ENCODE measurements around the gene KDF1.

DNA sequence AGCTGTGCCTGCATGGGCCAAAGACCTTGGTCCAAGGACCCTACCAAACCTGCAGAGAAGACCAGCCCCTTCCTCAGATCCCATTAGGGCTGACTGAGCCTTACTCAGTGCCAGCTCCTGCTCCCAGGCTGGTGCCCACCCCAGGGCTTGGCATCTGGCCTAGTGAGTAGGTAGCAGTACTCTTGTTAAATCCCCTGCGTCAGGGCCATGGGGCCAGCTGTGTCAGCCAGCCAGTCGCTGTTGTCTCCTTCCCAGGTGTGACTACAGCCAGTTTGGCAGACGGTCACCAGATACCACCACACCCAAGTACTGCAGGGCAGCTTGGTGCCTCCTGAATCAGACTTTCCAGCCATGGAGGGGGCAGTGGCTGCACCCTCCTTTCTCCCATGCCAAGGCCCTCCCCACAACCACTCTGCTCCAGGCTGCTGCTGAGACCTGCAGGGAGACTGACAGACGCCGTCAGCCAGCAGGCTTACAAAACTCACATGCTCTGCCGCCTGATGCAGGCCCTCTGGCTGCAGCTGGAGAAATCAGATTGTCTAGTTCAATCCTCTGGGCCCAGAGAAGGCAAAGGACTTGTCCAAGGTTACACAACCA is 49.4 kb upstream of the KDF1 start:
- TF ChIP-seq POLR2AphosphoS5 (IDR thresholded peaks at IDR 0.05; ENCODE audit: low read depth, low read length) (no peak), NRF1 (IDR thresholded peaks at IDR 0.05; ENCODE audit: low read depth, low read length) (no peak), GABPA (IDR thresholded peaks at IDR 0.05; ENCODE audit: low read depth) (no peak), RCOR1 (IDR thresholded peaks at IDR 0.05; ENCODE audit: low read length) (no peak), TCF12 (IDR thresholded peaks at IDR 0.05) (no peak), CHD2 (IDR thresholded peaks at IDR 0.05; ENCODE audit: low read length, partially characterized antibody) (no peak)
- TF ChIP-seq, protein P1, sequence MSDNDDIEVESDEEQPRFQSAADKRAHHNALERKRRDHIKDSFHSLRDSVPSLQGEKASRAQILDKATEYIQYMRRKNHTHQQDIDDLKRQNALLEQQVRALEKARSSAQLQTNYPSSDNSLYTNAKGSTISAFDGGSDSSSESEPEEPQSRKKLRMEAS (IDR thresholded peaks at IDR 0.05; ENCODE audit: low read depth): no peak
- TF ChIP-seq, protein P2, sequence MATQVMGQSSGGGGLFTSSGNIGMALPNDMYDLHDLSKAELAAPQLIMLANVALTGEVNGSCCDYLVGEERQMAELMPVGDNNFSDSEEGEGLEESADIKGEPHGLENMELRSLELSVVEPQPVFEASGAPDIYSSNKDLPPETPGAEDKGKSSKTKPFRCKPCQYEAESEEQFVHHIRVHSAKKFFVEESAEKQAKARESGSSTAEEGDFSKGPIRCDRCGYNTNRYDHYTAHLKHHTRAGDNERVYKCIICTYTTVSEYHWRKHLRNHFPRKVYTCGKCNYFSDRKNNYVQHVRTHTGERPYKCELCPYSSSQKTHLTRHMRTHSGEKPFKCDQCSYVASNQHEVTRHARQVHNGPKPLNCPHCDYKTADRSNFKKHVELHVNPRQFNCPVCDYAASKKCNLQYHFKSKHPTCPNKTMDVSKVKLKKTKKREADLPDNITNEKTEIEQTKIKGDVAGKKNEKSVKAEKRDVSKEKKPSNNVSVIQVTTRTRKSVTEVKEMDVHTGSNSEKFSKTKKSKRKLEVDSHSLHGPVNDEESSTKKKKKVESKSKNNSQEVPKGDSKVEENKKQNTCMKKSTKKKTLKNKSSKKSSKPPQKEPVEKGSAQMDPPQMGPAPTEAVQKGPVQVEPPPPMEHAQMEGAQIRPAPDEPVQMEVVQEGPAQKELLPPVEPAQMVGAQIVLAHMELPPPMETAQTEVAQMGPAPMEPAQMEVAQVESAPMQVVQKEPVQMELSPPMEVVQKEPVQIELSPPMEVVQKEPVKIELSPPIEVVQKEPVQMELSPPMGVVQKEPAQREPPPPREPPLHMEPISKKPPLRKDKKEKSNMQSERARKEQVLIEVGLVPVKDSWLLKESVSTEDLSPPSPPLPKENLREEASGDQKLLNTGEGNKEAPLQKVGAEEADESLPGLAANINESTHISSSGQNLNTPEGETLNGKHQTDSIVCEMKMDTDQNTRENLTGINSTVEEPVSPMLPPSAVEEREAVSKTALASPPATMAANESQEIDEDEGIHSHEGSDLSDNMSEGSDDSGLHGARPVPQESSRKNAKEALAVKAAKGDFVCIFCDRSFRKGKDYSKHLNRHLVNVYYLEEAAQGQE (IDR thresholded peaks at IDR 0.05; ENCODE audit: low read depth, low read length): no peak
- TF ChIP-seq, protein P3, sequence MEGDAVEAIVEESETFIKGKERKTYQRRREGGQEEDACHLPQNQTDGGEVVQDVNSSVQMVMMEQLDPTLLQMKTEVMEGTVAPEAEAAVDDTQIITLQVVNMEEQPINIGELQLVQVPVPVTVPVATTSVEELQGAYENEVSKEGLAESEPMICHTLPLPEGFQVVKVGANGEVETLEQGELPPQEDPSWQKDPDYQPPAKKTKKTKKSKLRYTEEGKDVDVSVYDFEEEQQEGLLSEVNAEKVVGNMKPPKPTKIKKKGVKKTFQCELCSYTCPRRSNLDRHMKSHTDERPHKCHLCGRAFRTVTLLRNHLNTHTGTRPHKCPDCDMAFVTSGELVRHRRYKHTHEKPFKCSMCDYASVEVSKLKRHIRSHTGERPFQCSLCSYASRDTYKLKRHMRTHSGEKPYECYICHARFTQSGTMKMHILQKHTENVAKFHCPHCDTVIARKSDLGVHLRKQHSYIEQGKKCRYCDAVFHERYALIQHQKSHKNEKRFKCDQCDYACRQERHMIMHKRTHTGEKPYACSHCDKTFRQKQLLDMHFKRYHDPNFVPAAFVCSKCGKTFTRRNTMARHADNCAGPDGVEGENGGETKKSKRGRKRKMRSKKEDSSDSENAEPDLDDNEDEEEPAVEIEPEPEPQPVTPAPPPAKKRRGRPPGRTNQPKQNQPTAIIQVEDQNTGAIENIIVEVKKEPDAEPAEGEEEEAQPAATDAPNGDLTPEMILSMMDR (IDR thresholded peaks at IDR 0.05): no peak
